ENCODE results near the gene VPS37D. TPM values are rescaled to one million over a fixed set of nuclear protein-coding genes. Genes with fewer than 3 reads are reported as not detected.

The VPS37D gene
- total RNA-seq, 4 donors from 2014 or later, result 2.5 to 7.1 (median 4.0) TPM

DNA sequence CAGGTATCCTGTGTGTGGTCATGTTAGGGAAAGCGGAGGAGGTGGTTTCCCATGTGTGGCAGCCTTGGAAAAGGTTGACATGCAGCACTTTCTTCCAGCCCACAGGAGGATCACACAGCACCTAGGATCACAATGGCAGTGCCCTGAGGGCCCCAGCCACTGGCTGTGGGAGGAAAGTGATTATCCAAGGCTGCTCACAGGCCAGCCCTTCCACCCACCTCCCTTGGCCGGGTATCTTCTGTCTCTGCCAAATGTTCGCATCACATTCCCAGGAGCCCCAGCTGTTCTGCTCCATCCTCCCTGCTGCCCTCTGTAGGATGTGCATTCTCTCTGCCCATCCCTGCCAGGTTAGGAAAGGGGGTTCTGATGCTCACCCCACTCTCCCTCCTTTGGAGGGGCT, 40.8 kb upstream of the VPS37D start:
- intact Hi-C loops (cut with DNase I), result no loop called here

DNA sequence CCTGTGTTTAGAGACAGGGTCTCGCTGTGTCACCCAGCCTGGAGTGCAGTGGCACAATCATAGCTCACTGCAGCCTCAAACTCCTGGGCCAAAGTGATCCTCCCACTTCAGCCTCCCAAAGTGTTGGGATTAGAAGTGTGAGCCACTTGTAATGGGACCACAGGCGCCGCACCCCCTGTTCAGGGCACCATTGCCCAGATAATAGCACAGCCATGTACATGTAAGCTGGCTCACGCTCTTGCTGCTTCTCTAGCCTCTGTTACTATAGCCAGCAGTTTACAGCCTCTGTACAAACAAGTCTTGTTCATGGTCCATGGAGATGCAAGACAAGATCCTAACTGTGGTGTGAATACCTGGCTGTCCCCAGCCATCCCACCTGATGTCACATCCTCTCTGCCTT, 39.1 kb upstream of the VPS37D start:
- peaks cover 0 to 89% (median 17%) of the 10 kb centered on the region in 4 donors for H3K27me3 ChIP-seq
- intact Hi-C loops (cut with DNase I), result no loop called here
- TF ChIP-seq POLR2A (IDR thresholded peaks at IDR 0.05; ENCODE audit: low read depth), result no peak
- TF ChIP-seq EP300 (IDR thresholded peaks at IDR 0.05), result no peak
- TF ChIP-seq, protein P1, sequence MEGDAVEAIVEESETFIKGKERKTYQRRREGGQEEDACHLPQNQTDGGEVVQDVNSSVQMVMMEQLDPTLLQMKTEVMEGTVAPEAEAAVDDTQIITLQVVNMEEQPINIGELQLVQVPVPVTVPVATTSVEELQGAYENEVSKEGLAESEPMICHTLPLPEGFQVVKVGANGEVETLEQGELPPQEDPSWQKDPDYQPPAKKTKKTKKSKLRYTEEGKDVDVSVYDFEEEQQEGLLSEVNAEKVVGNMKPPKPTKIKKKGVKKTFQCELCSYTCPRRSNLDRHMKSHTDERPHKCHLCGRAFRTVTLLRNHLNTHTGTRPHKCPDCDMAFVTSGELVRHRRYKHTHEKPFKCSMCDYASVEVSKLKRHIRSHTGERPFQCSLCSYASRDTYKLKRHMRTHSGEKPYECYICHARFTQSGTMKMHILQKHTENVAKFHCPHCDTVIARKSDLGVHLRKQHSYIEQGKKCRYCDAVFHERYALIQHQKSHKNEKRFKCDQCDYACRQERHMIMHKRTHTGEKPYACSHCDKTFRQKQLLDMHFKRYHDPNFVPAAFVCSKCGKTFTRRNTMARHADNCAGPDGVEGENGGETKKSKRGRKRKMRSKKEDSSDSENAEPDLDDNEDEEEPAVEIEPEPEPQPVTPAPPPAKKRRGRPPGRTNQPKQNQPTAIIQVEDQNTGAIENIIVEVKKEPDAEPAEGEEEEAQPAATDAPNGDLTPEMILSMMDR (IDR thresholded peaks at IDR 0.05), result no peak
- no peak for TF ChIP-seq POLR2AphosphoS5 (IDR thresholded peaks at IDR 0.05)

More for the DNA sequence above, 40.8 kb upstream of the VPS37D start:
- Histone ChIP-seq H3K27ac (replicated peaks in 1 of 4) (no peak overlapping the region), H3K27me3 (peaks cover 0 to 89% (median 32%) of the 10 kb centered on the region in 4 donors), H3K4me1 (peaks cover 9 to 27% (median 22%) of the 10 kb centered on the region in 4 donors), H3K9me3 (no peaks in the 10 kb centered on the region), H3K36me3 (no peaks in the 10 kb centered on the region), H3K4me3 (no peak overlapping the region)
- TF ChIP-seq, protein P1 (IDR thresholded peaks at IDR 0.05), result no peak
- no peak for TF ChIP-seq POLR2A (IDR thresholded peaks at IDR 0.05; ENCODE audit: low read depth)
- no peak for DNase-seq (ENCODE audit: extremely low spot score)
- 28% methylated on average over 3 of the region's 3 CpGs for WGBS

DNA sequence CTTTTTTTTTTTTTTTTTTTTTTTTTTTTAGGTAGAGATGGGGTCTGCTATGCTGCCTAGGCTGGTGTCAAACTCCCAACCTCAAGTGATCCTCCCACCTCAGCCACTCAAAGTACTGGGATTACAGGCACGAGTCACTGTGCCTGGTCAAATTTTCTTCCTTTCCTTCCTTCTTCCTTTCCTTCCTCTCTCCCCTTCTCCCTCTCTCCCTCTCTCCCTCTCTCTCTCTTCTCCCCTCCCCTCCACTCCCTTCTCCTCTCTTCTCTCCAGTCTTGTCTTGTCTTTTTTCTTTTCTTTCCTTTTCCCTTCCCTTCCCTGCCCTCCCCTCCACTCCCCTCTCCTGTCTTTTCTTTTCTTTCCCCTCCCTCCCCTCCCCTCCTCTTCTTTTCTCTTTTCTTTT, 36.1 kb upstream of the VPS37D start:
- TF ChIP-seq POLR2A (IDR thresholded peaks at IDR 0.05; ENCODE audit: low read depth), result no peak
- no peak for TF ChIP-seq EP300 (IDR thresholded peaks at IDR 0.05)
- no peak for TF ChIP-seq POLR2AphosphoS5 (IDR thresholded peaks at IDR 0.05)
- TF ChIP-seq, protein P1 (IDR thresholded peaks at IDR 0.05), result no peak
- H3K4me1 ChIP-seq, result peaks cover 0 to 8% (median 7%) of the 10 kb centered on the region in 4 donors
- H3K36me3 ChIP-seq, result no peaks in the 10 kb centered on the region
- no peak for DNase-seq (ENCODE audit: extremely low spot score)
- 24% methylated on average over 1 of the region's 1 CpG for WGBS
- H3K27ac ChIP-seq (replicated peaks in 1 of 4), result no peak overlapping the region
- no peak overlapping the region for H3K4me3 ChIP-seq
- intact Hi-C loops (cut with DNase I), result no loop called here
- H3K9me3 ChIP-seq, result no peaks in the 10 kb centered on the region
- H3K27me3 ChIP-seq, result peaks cover 0 to 67% (median 3%) of the 10 kb centered on the region in 4 donors

More for the DNA sequence above, 39.1 kb upstream of the VPS37D start:
- H3K4me1 ChIP-seq, result peaks cover under 1 to 15% (median 11%) of the 10 kb centered on the region in 4 donors
- H3K27ac ChIP-seq (replicated peaks in 1 of 4), result no peak overlapping the region
- no peak overlapping the region for H3K4me3 ChIP-seq
- WGBS, result 91% methylated on average over 4 of the region's 4 CpGs
- H3K9me3 ChIP-seq, result no peaks in the 10 kb centered on the region
- DNase-seq (ENCODE audit: extremely low spot score), result no peak
- no peaks in the 10 kb centered on the region for H3K36me3 ChIP-seq

DNA sequence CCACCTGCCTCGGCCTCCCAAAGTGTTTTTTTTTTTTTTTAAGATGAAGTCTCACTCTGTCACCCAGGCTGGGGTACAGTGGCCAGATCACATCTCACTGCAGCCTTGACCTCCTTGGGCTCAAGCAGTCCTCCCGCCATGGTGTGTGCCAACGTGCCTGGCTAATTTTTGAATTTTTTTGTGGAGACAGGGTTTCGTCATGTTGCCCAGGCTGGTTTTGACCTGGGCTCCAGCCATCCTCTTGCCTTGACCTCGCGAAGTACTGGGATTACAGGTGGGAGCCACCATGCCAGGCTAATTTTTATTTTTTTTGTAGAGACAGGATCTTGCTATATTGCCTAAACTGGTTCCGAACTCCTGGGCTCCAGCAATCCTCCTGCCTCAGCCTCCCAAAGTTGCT, 34.3 kb upstream of the VPS37D start:
- H3K9me3 ChIP-seq, result no peaks in the 10 kb centered on the region
- WGBS, result 94% methylated on average over 7 of the region's 7 CpGs
- TF ChIP-seq, protein P1 (IDR thresholded peaks at IDR 0.05), result no peak
- TF ChIP-seq POLR2AphosphoS5 (IDR thresholded peaks at IDR 0.05) (no peak), POLR2A (IDR thresholded peaks at IDR 0.05; ENCODE audit: low read depth) (no peak), EP300 (IDR thresholded peaks at IDR 0.05) (no peak)
- no peak overlapping the region for H3K27ac ChIP-seq (replicated peaks in 1 of 4)
- intact Hi-C loops (cut with DNase I), result no loop called here
- peaks cover 0 to 9% (median 7%) of the 10 kb centered on the region in 4 donors for H3K4me1 ChIP-seq
- H3K4me3 ChIP-seq, result no peak overlapping the region
- no peak for DNase-seq (ENCODE audit: extremely low spot score)
- H3K36me3 ChIP-seq, result no peaks in the 10 kb centered on the region
- H3K27me3 ChIP-seq, result peaks cover 0 to 51% (median 3%) of the 10 kb centered on the region in 4 donors

DNA sequence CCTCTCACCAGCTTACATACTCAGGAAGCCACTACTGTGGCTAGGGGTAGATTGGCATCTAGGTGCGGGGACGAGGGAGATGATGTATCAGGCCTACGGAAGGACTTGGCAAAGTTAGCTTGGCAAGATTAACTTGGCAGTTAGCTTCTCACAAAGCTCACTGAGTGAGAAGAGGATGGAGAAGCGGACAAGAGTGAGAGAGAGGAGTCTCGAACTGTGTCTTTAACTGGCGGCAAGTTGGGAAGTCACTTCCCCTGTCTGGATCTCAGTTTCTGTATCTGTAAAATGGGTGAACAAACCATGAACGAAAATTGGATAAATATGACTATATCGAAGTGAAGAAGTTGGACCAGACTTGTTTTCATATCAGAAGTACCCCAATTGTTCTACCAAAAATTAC, 33.8 kb upstream of the VPS37D start:
- intact Hi-C loops (cut with DNase I), result no loop called here
- WGBS, result 76% methylated on average over 8 of the region's 8 CpGs
- H3K4me3 ChIP-seq, result no peak overlapping the region
- H3K27me3 ChIP-seq, result peaks cover 0 to 45% (median 3%) of the 10 kb centered on the region in 4 donors
- H3K27ac ChIP-seq (replicated peaks in 1 of 4), result no peak overlapping the region
- no peaks in the 10 kb centered on the region for H3K9me3 ChIP-seq
- TF ChIP-seq, protein P1 (IDR thresholded peaks at IDR 0.05), result no peak
- no peak for TF ChIP-seq EP300 (IDR thresholded peaks at IDR 0.05)
- no peak for TF ChIP-seq POLR2A (IDR thresholded peaks at IDR 0.05; ENCODE audit: low read depth)
- no peak for TF ChIP-seq POLR2AphosphoS5 (IDR thresholded peaks at IDR 0.05)
- no peak for DNase-seq (ENCODE audit: extremely low spot score)
- H3K4me1 ChIP-seq, result peaks cover 0 to 9% (median 7%) of the 10 kb centered on the region in 4 donors
- H3K36me3 ChIP-seq, result no peaks in the 10 kb centered on the region
